ENCODE results near the gene LYSMD3.

DNA sequence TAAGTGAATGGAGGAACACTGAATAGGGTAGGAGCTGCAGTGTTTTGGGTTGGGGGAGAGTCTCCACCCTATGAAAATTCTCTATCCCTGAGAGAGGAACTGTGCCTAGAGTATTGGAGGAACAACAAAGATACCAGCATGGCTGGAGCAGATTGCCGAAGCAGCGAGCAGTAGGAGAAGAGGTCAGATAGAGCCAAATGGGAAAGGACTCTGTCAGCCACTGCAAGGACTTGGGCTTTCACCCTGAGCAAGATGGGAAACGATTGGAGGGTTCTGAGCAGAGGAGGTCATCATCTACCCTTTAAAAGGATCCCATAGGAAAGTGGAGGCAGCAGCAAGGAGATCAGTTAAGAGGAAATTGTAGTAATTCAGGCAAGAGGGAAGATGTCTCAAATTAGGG, 4.4 kb upstream of the LYSMD3 start:
- TF ChIP-seq EZH2 (IDR thresholded peaks at IDR 0.05; ENCODE audit: borderline replicate concordance) = no peak
- TF ChIP-seq, protein P1, sequence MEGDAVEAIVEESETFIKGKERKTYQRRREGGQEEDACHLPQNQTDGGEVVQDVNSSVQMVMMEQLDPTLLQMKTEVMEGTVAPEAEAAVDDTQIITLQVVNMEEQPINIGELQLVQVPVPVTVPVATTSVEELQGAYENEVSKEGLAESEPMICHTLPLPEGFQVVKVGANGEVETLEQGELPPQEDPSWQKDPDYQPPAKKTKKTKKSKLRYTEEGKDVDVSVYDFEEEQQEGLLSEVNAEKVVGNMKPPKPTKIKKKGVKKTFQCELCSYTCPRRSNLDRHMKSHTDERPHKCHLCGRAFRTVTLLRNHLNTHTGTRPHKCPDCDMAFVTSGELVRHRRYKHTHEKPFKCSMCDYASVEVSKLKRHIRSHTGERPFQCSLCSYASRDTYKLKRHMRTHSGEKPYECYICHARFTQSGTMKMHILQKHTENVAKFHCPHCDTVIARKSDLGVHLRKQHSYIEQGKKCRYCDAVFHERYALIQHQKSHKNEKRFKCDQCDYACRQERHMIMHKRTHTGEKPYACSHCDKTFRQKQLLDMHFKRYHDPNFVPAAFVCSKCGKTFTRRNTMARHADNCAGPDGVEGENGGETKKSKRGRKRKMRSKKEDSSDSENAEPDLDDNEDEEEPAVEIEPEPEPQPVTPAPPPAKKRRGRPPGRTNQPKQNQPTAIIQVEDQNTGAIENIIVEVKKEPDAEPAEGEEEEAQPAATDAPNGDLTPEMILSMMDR (IDR thresholded peaks at IDR 0.05; ENCODE audit: poor library complexity) = no peak
- TF ChIP-seq EZH2phosphoT487 (IDR thresholded peaks at IDR 0.05; ENCODE audit: low read depth, severe bottlenecking, unreplicated experiment) = no peak
